ENCODE results near the gene LIF. TPM values are rescaled to one million over a fixed set of nuclear protein-coding genes. Genes with fewer than 3 reads are reported as not detected.

The LIF gene
- total RNA-seq, 6 donors from 2014 or later = 0.89 to 16.9 (median 3.8) TPM

GRCh38 chr22:30211124-30211820 lies 35.3 kb downstream of the LIF start:
- no peak overlapping the region for H3K4me3 ChIP-seq
- DNase-seq (no peak), ATAC-seq (ENCODE audit: low FRiP score in 2 of 2) (no peak)
- H3K27ac ChIP-seq = peak overlapping the region in 1 of 4 donors; percentile 82
- no peaks in the 10 kb centered on the region for H3K9me3 ChIP-seq
- WGBS, 2 donors = 94 to 95% methylated on average over 18 of the region's 18 CpGs
- no peaks in the 10 kb centered on the region for H3K27me3 ChIP-seq
- H3K4me1 ChIP-seq = peaks cover 22 to 37% (median 25%) of the 10 kb centered on the region in 4 donors
- H3K36me3 ChIP-seq = no peaks in the 10 kb centered on the region
- TF ChIP-seq EP300 (IDR thresholded peaks at IDR 0.05) = no peak
- no peak for TF ChIP-seq POLR2A (IDR thresholded peaks at IDR 0.05)
- TF ChIP-seq POLR2AphosphoS5 (IDR thresholded peaks at IDR 0.05) = no peak
- no peak for TF ChIP-seq CTCF (IDR thresholded peaks at IDR 0.05)

- no peaks in the 10 kb centered on the region for H3K36me3 ChIP-seq
- H3K9me3 ChIP-seq = no peaks in the 10 kb centered on the region
- no peak for ATAC-seq (ENCODE audit: low FRiP score in 2 of 2)
- peaks cover 25 to 44% (median 27%) of the 10 kb centered on the region in 4 donors for H3K4me1 ChIP-seq
- peak overlapping the region in 2 of 4 donors; percentile 74 to 77 for H3K27ac ChIP-seq
- 90 to 91% methylated on average over 11 to 19 of the region's 19 CpGs for WGBS, 2 donors
- H3K27me3 ChIP-seq = no peaks in the 10 kb centered on the region
- TF ChIP-seq CTCF (IDR thresholded peaks at IDR 0.05) (no peak), POLR2AphosphoS5 (IDR thresholded peaks at IDR 0.05) (no peak), POLR2A (IDR thresholded peaks at IDR 0.05) (no peak), EP300 (IDR thresholded peaks at IDR 0.05) (no peak)
- DNase-seq = peak in 1 of 2 donors; percentile 40
- H3K4me3 ChIP-seq = no peak overlapping the region
Measured at GRCh38 chr22:30210235-30210909, 36.2 kb downstream of the LIF start.

- no peaks in the 10 kb centered on the region for H3K27me3 ChIP-seq
- H3K4me1 ChIP-seq = peaks cover 25 to 44% (median 28%) of the 10 kb centered on the region in 4 donors
- no peaks in the 10 kb centered on the region for H3K36me3 ChIP-seq
- TF ChIP-seq CTCF (IDR thresholded peaks at IDR 0.05) = no peak
- TF ChIP-seq POLR2AphosphoS5 (IDR thresholded peaks at IDR 0.05) = no peak
- no peak for TF ChIP-seq EP300 (IDR thresholded peaks at IDR 0.05)
- no peak for TF ChIP-seq POLR2A (IDR thresholded peaks at IDR 0.05)
- ATAC-seq (ENCODE audit: low FRiP score in 2 of 2) (no peak), DNase-seq (no peak)
- no peak overlapping the region for H3K4me3 ChIP-seq
- H3K27ac ChIP-seq = peak overlapping the region; percentile 63 to 78 (median 76)
- H3K9me3 ChIP-seq = no peaks in the 10 kb centered on the region
- WGBS, 2 donors = 88 to 92% methylated on average over 5 to 6 of the region's 6 CpGs
Measured at GRCh38 chr22:30209642-30210041, 36.9 kb downstream of the LIF start.

- Histone ChIP-seq H3K9me3 (no peaks in the 10 kb centered on the region), H3K27ac (peak overlapping the region; percentile 63 to 78 (median 76)), H3K27me3 (no peaks in the 10 kb centered on the region), H3K4me3 (no peak overlapping the region), H3K36me3 (no peaks in the 10 kb centered on the region), H3K4me1 (peaks cover 25 to 44% (median 28%) of the 10 kb centered on the region in 4 donors)
- 59 to 60% methylated on average over 21 to 26 of the region's 26 CpGs for WGBS, 2 donors
- TF ChIP-seq POLR2AphosphoS5 (IDR thresholded peaks at IDR 0.05) (peak in 1 of 2 donors; percentile 31), EP300 (IDR thresholded peaks at IDR 0.05) (no peak)
- peak; percentile 52 to 84 for DNase-seq
- peak; percentile 42 to 67 for ATAC-seq (ENCODE audit: low FRiP score in 2 of 2)
Measured at GRCh38 chr22:30208631-30209603, 37.6 kb downstream of the LIF start.

Data from upper lobe of left lung (tissue), 6 donors.